ENCODE measurements around the gene PTX4. TPM values are rescaled to one million over a fixed set of nuclear protein-coding genes. Genes with fewer than 3 reads are reported as not detected.

PTX4 gene
- total RNA-seq, 1 donor from 2014 or later = 1.0 TPM

DNA sequence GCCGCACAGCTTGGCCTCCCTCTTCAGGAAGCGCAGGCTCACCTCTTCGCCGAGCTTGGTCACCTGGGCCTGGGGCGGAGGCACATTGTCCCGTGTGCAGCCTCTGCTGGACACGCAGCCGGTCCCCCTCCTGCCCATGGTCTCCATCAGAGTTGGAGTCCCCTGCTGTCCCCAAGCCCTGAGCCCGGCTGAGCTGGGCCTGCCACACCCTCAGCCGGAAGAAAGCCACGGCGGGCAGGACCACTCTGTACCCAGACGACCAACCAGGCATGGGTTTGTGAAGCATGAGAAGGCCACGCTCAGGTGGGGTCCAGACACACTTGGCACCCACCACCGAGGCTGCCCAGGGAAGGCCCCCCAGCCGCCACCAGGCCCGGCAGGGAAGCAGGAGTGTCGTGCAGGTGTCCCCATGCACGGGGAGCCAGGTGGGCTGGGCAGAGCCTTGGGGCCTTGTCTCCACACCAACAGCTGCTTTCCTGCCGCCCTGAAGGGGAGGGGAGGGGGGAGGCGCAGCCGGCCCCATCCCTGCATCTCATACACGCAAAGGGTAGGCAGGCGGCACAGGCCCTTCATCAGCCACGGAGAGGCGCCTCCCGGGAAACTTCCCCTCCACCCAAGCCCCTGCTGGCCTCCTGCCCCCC lies 49.6 kb downstream of the PTX4 start:
- Histone ChIP-seq H3K36me3 (ENCODE audit: control insufficient read depth in 3 of 3, insufficient read depth in 3 of 3, low read length in 3 of 3) (no peaks in the 10 kb centered on the region), H3K9ac (ENCODE audit: low read depth in 1 of 3, low read length in 3 of 3) (no peak overlapping the region), H3K9me3 (ENCODE audit: control insufficient read depth in 3 of 3, low read length in 3 of 3) (no peaks in the 10 kb centered on the region), H3K27me3 (ENCODE audit: control insufficient read depth in 3 of 3, insufficient read depth in 3 of 3, low read length in 3 of 3) (no peaks in the 10 kb centered on the region), H3K4me1 (ENCODE audit: control insufficient read depth in 3 of 3, insufficient read depth in 3 of 3, low read length in 3 of 3) (no peaks in the 10 kb centered on the region), H3K4me3 (ENCODE audit: low read length in 3 of 3) (no peak overlapping the region), H3K27ac (ENCODE audit: low read depth, low read length) (no peak overlapping the region)

DNA sequence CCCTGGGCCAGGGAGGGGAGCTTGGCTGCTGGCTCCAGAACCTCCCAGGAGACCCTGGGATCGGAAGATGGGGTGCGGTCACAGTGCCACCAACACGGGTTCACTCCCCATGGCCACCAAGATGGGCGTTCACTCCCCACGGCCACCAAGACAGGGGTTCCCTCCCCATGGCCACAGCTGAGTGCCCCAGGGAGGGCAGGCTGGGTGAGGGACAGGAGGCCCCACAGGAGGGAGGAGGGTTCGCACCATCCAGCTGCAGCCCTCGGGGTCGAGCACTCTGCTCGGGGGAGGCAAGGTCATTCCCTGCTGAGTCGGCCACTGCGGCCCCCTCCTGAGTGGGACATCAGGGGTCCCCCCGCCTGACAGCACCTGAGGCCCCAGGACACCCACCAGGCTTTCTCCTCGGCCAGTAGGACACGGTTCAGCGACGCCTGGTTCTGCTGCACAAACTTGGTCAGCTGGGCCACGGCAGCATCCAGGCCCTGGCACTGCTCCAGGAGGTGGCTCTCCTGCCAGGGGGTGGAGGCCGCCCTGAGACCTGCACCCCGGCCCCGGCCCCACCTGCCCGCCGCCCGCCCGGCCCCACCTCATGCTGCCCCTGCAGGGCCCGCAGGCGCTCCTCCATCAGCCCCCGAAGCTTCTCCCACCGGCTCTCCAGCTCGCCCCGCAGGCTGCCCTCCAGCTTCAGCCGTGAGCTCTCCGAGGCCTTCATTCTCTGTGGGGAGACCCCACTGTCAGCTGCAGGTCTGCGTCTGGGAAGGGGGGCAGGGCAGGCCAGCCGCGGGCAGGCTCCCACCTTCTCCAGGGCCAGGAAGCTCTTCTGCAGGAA lies 50.3 kb downstream of the PTX4 start:
- no peaks in the 10 kb centered on the region for H3K36me3 ChIP-seq (ENCODE audit: control insufficient read depth in 3 of 3, insufficient read depth in 3 of 3, low read length in 3 of 3)
- H3K9ac ChIP-seq (ENCODE audit: low read depth in 1 of 3, low read length in 3 of 3) = no peak overlapping the region
- H3K4me3 ChIP-seq (ENCODE audit: low read length in 3 of 3) = no peak overlapping the region
- no peaks in the 10 kb centered on the region for H3K4me1 ChIP-seq (ENCODE audit: control insufficient read depth in 3 of 3, insufficient read depth in 3 of 3, low read length in 3 of 3)
- no peaks in the 10 kb centered on the region for H3K27me3 ChIP-seq (ENCODE audit: control insufficient read depth in 3 of 3, insufficient read depth in 3 of 3, low read length in 3 of 3)
- H3K9me3 ChIP-seq (ENCODE audit: control insufficient read depth in 3 of 3, low read length in 3 of 3) = no peaks in the 10 kb centered on the region
- H3K27ac ChIP-seq (ENCODE audit: low read depth, low read length) = no peak overlapping the region

GRCh38 chr16:1437606-1438005 lies 51.1 kb downstream of the PTX4 start:
- H3K36me3 ChIP-seq (ENCODE audit: control insufficient read depth in 3 of 3, insufficient read depth in 3 of 3, low read length in 3 of 3) = no peaks in the 10 kb centered on the region
- H3K27me3 ChIP-seq (ENCODE audit: control insufficient read depth in 3 of 3, insufficient read depth in 3 of 3, low read length in 3 of 3) = no peaks in the 10 kb centered on the region
- no peak overlapping the region for H3K9ac ChIP-seq (ENCODE audit: low read depth in 1 of 3, low read length in 3 of 3)
- H3K4me1 ChIP-seq (ENCODE audit: control insufficient read depth in 3 of 3, insufficient read depth in 3 of 3, low read length in 3 of 3) = no peaks in the 10 kb centered on the region
- H3K27ac ChIP-seq (ENCODE audit: low read depth, low read length) = no peak overlapping the region
- H3K4me3 ChIP-seq (ENCODE audit: low read length in 3 of 3) = no peak overlapping the region
- no peaks in the 10 kb centered on the region for H3K9me3 ChIP-seq (ENCODE audit: control insufficient read depth in 3 of 3, low read length in 3 of 3)

DNA sequence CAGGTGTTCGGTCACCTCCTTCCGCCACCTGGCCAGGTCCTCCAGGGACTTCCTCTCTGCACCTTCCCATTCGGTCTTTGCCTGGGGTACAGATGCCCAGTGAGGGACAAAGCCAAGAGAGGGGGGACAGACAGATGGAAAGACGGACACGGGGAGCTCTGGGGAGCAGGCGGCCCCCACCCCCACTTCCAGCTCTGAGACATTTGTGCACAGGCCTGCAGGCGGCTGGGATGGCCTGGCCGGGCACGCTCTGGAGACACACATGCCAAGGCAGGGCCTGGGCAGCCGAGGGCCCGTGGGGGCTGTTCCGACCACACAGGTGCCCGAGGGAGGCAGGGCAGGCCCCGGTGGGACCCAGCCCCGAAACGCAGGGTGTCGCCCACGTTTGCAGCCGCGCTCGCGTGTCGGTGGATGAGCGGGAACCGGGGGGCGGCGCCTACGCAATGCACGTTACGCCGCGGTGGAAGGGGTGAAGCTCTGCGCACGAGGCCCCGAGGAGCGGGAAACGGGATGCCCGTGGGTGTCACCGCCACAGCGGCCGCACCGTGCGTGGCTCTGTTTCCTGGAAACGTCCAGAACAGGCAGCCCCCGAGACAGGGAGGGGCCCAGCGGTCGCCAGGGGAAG lies 51.9 kb downstream of the PTX4 start:
- H3K4me1 ChIP-seq (ENCODE audit: control insufficient read depth in 3 of 3, insufficient read depth in 3 of 3, low read length in 3 of 3) = no peaks in the 10 kb centered on the region
- H3K9me3 ChIP-seq (ENCODE audit: control insufficient read depth in 3 of 3, low read length in 3 of 3) = no peaks in the 10 kb centered on the region
- no peak overlapping the region for H3K27ac ChIP-seq (ENCODE audit: low read depth, low read length)
- H3K4me3 ChIP-seq (ENCODE audit: low read length in 3 of 3) = no peak overlapping the region
- no peaks in the 10 kb centered on the region for H3K36me3 ChIP-seq (ENCODE audit: control insufficient read depth in 3 of 3, insufficient read depth in 3 of 3, low read length in 3 of 3)
- no peak overlapping the region for H3K9ac ChIP-seq (ENCODE audit: low read depth in 1 of 3, low read length in 3 of 3)
- H3K27me3 ChIP-seq (ENCODE audit: control insufficient read depth in 3 of 3, insufficient read depth in 3 of 3, low read length in 3 of 3) = peaks cover 0 to 2% (median 0%) of the 10 kb centered on the region in 3 donors

DNA sequence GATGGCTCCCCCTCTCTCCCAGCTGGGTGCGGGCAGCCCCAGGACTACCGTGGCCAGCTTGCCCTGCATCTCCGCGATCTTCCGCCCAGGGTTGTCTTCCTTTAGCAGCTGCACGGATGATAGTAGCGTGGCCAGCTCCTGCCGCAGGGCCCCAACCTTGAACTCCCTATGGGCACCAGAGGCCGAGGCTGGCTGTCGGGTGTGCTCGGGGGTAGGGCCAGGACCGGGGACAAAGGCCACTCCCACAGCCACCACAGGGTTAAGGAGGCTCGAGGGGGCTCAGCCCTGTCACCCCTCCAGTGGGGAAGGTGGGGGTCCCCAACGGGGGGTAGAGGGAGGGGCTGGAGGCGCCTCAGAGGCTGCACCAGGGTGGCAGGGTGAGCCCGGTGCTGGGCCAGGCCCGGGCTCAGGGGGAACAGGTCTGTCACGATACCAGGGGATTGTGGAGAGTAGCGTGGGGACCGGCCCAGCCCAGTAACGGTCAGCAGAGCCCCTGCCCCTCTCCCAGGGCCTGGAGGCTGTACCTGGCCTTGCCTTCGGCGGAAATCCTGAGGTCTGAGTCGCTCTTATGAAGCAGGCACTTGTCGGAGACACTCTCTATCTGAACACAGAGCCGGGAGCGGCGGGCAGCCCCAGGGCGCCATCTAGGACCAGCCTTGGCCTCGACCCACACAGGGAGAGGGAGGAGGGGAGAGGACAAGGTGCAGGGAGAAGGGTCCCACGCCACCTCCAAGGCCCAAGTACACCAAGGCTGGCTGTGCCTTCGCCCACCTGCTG lies 52.6 kb downstream of the PTX4 start:
- Histone ChIP-seq H3K4me3 (ENCODE audit: low read length in 3 of 3) (no peak overlapping the region), H3K36me3 (ENCODE audit: control insufficient read depth in 3 of 3, insufficient read depth in 3 of 3, low read length in 3 of 3) (no peaks in the 10 kb centered on the region), H3K9ac (ENCODE audit: low read depth in 1 of 3, low read length in 3 of 3) (no peak overlapping the region), H3K4me1 (ENCODE audit: control insufficient read depth in 3 of 3, insufficient read depth in 3 of 3, low read length in 3 of 3) (no peaks in the 10 kb centered on the region), H3K27ac (ENCODE audit: low read depth, low read length) (no peak overlapping the region), H3K27me3 (ENCODE audit: control insufficient read depth in 3 of 3, insufficient read depth in 3 of 3, low read length in 3 of 3) (peaks cover 0 to 2% (median 2%) of the 10 kb centered on the region in 3 donors), H3K9me3 (ENCODE audit: control insufficient read depth in 3 of 3, low read length in 3 of 3) (no peaks in the 10 kb centered on the region)

Other genes with a start within 250 kb of the PTX4 start
- 1.0 TPM for gene TPSAB1, start 248.2 kb downstream of the PTX4 start, total RNA-seq
- not detected for gene TPSD1, start 232.9 kb downstream of the PTX4 start, total RNA-seq
- 35.0 TPM for gene UBE2I, start 179.3 kb downstream of the PTX4 start, total RNA-seq
- 1.0 TPM for gene BAIAP3, start 155.3 kb downstream of the PTX4 start, total RNA-seq
- 48.5 TPM for gene TSR3, start 137.1 kb downstream of the PTX4 start, total RNA-seq
- 18.3 TPM for gene GNPTG, start 137.0 kb downstream of the PTX4 start, total RNA-seq
- 3.7 TPM for gene UNKL, start 74.2 kb downstream of the PTX4 start, total RNA-seq
- gene UQCC4, start 68.2 kb downstream of the PTX4 start, total RNA-seq = 10.4 TPM
- not detected for gene PERCC1, start 57.9 kb downstream of the PTX4 start, total RNA-seq
- gene CCDC154, start 44.4 kb downstream of the PTX4 start, total RNA-seq = under 0.01 TPM
- 31.8 TPM for gene CLCN7, start 13.9 kb downstream of the PTX4 start, total RNA-seq
- gene TELO2, start 4.4 kb upstream of the PTX4 start, total RNA-seq = 11.0 TPM
- 8.9 TPM for gene TMEM204, start 44.7 kb upstream of the PTX4 start, total RNA-seq
- 17.2 TPM for gene IFT140, start 123.1 kb upstream of the PTX4 start, total RNA-seq
- 5.2 TPM for gene CRAMP1, start 123.4 kb upstream of the PTX4 start, total RNA-seq
- gene JPT2, start 189.3 kb upstream of the PTX4 start, total RNA-seq = 22.4 TPM
- 28.7 TPM for gene MAPK8IP3, start 217.3 kb upstream of the PTX4 start, total RNA-seq

All from skeletal muscle tissue (tissue), 4 donors.